ENCODE results near the gene DENND2D. TPM values are rescaled to one million over a fixed set of nuclear protein-coding genes. Genes with fewer than 3 reads are reported as not detected.
A peak's percentile ranks its signal among the peaks of the same experiment; 100 is the strongest.

The DENND2D gene
- total RNA-seq, 2 donors from 2014 or later = 103 to 118 TPM

DNA sequence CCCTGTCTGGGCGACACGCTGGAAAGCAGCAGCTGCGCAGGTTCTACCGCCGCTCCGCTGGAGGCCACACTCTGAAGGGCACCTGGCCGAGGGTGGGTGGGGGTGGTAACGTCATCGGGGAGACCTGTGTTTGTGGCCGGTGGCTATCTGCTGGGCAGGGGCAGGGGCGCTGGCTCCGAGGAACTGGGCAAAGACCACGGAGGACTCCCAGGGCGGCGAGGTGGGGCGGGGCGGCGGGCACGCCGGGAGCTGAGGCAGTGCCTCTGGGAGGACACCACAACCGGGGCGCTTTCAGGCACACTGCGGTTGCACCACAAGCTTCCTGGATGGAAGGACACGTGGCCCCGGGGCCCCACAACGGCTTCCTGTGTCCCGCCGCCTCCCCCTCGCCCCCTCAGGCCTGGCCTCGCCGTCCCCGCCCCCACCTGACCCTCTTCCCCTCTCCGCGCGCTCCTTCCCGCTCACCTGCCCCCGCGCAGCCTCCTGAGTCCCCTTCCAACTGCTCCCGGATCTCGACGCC, 3.3 kb upstream of the DENND2D start:
- peak; percentile 92 for DNase-seq (ENCODE audit: low spot score)
- Mint-ChIP-seq H3K27ac (peak overlapping the region; percentile 94 to 99), H3K4me3 (peak overlapping the region; percentile 98), H3K4me1 (ENCODE audit: low read depth in 2 of 2) (peaks cover 62 to 63% of the 10 kb centered on the region in 2 donors), H3K27me3 (no peaks in the 10 kb centered on the region), H3K36me3 (no peaks in the 10 kb centered on the region), H3K9me3 (no peaks in the 10 kb centered on the region)
- ATAC-seq = peak; percentile 78 to 82

DNA sequence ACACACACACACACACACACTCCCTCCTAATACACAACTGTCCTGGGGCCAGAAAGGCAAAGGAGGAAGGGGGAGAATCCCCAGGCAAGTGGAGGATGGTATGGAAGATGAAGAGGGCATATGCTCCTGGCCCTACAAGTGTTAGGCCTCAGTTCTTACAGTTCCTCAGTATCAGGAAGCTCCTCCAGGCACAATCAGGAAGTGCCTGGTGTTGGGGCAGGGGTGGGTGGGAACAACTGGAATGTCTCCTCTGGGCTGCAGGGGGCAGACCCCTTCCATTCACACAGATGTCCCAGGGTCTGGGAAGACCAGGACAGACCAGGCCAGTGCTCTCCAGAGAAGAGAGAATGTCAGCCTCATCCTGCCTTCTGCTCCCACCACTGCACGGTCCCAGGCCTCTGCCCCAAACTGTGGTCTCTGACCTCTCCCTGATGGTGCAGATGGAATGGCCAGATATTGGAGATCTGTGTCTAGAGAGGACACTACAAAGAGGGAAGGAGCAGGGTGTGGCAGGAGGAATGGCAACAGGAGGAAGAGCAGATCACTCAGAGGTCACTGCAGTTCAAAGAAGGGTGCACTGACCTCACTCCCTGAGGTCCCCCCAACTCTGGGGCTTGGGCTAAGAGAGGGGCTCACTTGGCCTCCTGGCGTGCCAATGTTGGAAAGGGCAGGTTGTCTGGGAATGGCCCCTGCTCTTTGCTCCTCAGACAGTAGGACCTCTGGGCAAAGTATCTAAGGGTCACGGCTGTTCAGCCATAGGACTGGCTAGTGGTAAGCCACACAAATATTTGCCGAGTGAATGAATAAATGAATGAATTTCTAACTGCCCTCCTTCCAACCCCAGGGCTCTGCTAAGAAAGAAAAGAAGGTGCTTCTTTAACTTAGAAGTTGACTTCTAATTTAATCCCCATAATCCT, 2.5 kb upstream of the DENND2D start:
- H3K36me3 Mint-ChIP-seq = peaks cover 6% of the 10 kb centered on the region
- ATAC-seq (no peak), DNase-seq (ENCODE audit: low spot score) (no peak)
- H3K9me3 Mint-ChIP-seq = no peaks in the 10 kb centered on the region
- peak overlapping the region; percentile 94 to 99 for H3K27ac Mint-ChIP-seq
- peaks cover 67 to 71% of the 10 kb centered on the region in 2 donors for H3K4me1 Mint-ChIP-seq (ENCODE audit: low read depth in 2 of 2)
- H3K4me3 Mint-ChIP-seq = peak overlapping the region; percentile 98
- no peaks in the 10 kb centered on the region for H3K27me3 Mint-ChIP-seq

DNA sequence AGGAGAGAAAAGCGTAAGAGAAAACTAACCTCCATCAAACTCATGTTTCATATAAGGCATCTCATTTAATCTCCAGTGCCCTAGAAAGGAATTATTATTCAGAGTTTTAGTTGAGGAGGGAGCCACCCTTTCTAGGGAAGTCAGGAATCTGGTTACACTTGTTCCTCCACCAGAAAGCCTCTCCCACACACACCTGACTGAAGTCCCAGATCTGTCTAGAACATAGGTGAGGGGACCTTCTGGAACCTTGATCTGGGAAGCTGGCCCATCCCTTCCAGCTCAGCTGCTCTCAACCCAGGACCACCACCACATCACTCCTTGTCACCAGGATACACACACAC, 1.9 kb upstream of the DENND2D start:
- H3K4me1 Mint-ChIP-seq (ENCODE audit: low read depth in 2 of 2) = peaks cover 70 to 77% of the 10 kb centered on the region in 2 donors

GRCh38 chr1:111201275-111202090, 1.0 kb upstream of the DENND2D start:
- ATAC-seq (no peak), DNase-seq (ENCODE audit: low spot score) (no peak)
- Mint-ChIP-seq H3K27me3 (no peaks in the 10 kb centered on the region), H3K27ac (peak overlapping the region; percentile 94 to 99), H3K36me3 (peaks cover 19% of the 10 kb centered on the region), H3K4me3 (peak overlapping the region; percentile 98), H3K4me1 (ENCODE audit: low read depth in 2 of 2) (peaks cover 79 to 84% of the 10 kb centered on the region in 2 donors), H3K9me3 (no peaks in the 10 kb centered on the region)

More for the DNA sequence above, 1.9 kb upstream of the DENND2D start:
- no peaks in the 10 kb centered on the region for H3K27me3 Mint-ChIP-seq
- H3K27ac Mint-ChIP-seq = peak overlapping the region; percentile 94 to 99
- no peak for ATAC-seq
- no peak for DNase-seq (ENCODE audit: low spot score)
- peak overlapping the region; percentile 98 for H3K4me3 Mint-ChIP-seq
- no peaks in the 10 kb centered on the region for H3K9me3 Mint-ChIP-seq
- H3K36me3 Mint-ChIP-seq = peaks cover 12% of the 10 kb centered on the region

GRCh38 chr1:111200802-111201161, 336 bp upstream of the DENND2D start:
- peak overlapping the region; percentile 94 to 99 for H3K27ac Mint-ChIP-seq
- peaks cover 79 to 84% of the 10 kb centered on the region in 2 donors for H3K4me1 Mint-ChIP-seq (ENCODE audit: low read depth in 2 of 2)
- no peak for DNase-seq (ENCODE audit: low spot score)
- H3K9me3 Mint-ChIP-seq = no peaks in the 10 kb centered on the region
- peaks cover 25% of the 10 kb centered on the region for H3K36me3 Mint-ChIP-seq
- no peaks in the 10 kb centered on the region for H3K27me3 Mint-ChIP-seq
- no peak for ATAC-seq
- H3K4me3 Mint-ChIP-seq = peak overlapping the region; percentile 98

DNA sequence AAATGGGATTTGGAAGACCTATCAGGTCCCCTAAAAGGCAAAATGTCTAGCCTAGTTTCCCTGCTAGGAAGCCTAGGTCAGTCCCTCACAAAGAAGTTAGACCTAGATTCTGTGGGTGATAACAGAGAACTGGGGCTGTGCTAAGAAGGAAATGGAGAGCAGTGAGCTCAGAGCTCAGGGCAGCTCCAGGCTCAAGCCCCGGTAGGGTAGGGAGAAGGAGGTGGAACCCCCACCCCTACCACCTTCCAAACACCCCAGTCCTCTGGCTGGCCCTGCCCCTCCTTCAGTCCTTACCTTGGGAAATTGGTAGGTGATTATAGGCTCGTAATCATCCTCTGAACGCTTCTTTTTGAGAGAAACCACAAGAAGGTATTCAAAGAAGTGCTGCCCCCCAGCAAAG, 1.1 kb downstream of the DENND2D start:
- peak overlapping the region; percentile 98 for H3K4me3 Mint-ChIP-seq
- ATAC-seq (peak in 1 of 2 donors; percentile 42), DNase-seq (ENCODE audit: low spot score) (no peak)
- peaks cover 82 to 86% of the 10 kb centered on the region in 2 donors for H3K4me1 Mint-ChIP-seq (ENCODE audit: low read depth in 2 of 2)
- peaks cover 37% of the 10 kb centered on the region for H3K36me3 Mint-ChIP-seq
- peak overlapping the region; percentile 94 to 99 for H3K27ac Mint-ChIP-seq
- no peaks in the 10 kb centered on the region for H3K9me3 Mint-ChIP-seq
- no peaks in the 10 kb centered on the region for H3K27me3 Mint-ChIP-seq

DNA sequence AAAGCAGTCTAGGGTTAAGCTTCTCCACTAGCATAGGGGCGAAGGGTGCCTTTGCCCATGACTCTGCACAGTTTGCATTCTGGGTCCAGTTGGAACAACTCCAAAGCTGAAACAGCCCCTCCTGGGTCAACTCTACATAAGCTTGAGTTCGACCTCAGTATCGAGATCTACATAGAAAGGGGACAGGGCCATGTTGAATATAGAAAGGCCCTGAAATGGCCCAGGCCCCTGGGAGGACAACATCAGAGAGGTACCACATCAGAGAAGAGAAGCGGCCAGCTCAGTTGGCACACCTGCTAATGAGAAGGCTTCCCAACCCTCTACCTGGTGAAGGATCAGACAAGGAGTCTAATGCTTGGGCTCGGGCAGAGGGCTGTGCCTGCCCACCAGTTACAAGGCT, 1.6 kb downstream of the DENND2D start:
- Mint-ChIP-seq H3K27ac (peak overlapping the region; percentile 94 to 99), H3K4me1 (ENCODE audit: low read depth in 2 of 2) (peaks cover 87 to 91% of the 10 kb centered on the region in 2 donors), H3K27me3 (no peaks in the 10 kb centered on the region), H3K4me3 (peak overlapping the region; percentile 98), H3K36me3 (peaks cover 38% of the 10 kb centered on the region), H3K9me3 (no peaks in the 10 kb centered on the region)
- ATAC-seq = no peak
- DNase-seq (ENCODE audit: low spot score) = no peak

- ATAC-seq (peak in 1 of 2 donors; percentile 51), DNase-seq (ENCODE audit: low spot score) (no peak)
- Mint-ChIP-seq H3K27me3 (no peaks in the 10 kb centered on the region), H3K27ac (peak overlapping the region; percentile 94 to 99), H3K9me3 (no peaks in the 10 kb centered on the region), H3K4me1 (ENCODE audit: low read depth in 2 of 2) (peaks cover 92 to 95% of the 10 kb centered on the region in 2 donors), H3K4me3 (peak overlapping the region; percentile 98), H3K36me3 (peaks cover 48% of the 10 kb centered on the region)
Observed at GRCh38 chr1:111197598-111198284, 2.7 kb downstream of the DENND2D start.

- Mint-ChIP-seq H3K27me3 (no peaks in the 10 kb centered on the region), H3K27ac (peak overlapping the region; percentile 94 to 99), H3K36me3 (peaks cover 53% of the 10 kb centered on the region), H3K4me3 (peak overlapping the region; percentile 98), H3K4me1 (ENCODE audit: low read depth in 2 of 2) (peaks cover 92 to 95% of the 10 kb centered on the region in 2 donors), H3K9me3 (no peaks in the 10 kb centered on the region)
- no peak for DNase-seq (ENCODE audit: low spot score)
- no peak for ATAC-seq
Observed at GRCh38 chr1:111196213-111196612, 4.2 kb downstream of the DENND2D start.

DNA sequence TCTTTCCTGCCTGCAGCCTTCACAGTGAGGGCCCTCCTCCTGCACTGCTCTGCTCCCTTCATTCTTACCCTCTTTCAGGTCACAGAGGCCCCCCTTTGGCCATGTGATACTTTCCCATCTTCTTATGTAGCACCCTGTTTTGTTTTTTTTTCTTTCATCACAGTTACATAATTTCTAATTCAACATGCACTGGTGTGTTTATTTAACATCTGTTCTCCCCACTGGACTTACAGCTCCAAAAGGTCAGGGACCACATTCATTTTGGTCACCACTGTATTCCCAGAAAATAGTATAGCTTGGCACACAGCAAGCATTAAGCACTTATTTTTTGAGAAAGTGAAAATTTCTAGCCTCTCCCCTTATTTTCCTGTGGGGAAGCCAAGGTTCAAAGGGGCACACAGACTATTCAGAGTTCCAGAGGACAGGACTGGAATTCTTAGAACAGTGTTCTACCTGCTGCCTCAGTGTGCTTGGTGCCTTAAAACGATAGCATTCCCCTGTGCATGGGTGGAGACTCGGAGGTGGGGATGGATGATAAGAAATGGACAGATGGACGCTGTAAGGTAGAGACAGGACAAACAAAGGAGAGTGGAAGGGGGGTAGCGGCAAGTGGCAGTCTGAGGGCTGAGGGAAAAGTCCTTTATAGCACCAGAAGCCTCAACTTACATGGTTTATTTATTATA, 5.3 kb downstream of the DENND2D start:
- Mint-ChIP-seq H3K4me1 (ENCODE audit: low read depth in 2 of 2) (peaks cover 92 to 95% of the 10 kb centered on the region in 2 donors), H3K9me3 (no peaks in the 10 kb centered on the region), H3K4me3 (peak overlapping the region; percentile 98), H3K27ac (peak overlapping the region; percentile 94 to 99), H3K36me3 (peaks cover 62% of the 10 kb centered on the region), H3K27me3 (no peaks in the 10 kb centered on the region)
- no peak for DNase-seq (ENCODE audit: low spot score)
- no peak for ATAC-seq

DNA sequence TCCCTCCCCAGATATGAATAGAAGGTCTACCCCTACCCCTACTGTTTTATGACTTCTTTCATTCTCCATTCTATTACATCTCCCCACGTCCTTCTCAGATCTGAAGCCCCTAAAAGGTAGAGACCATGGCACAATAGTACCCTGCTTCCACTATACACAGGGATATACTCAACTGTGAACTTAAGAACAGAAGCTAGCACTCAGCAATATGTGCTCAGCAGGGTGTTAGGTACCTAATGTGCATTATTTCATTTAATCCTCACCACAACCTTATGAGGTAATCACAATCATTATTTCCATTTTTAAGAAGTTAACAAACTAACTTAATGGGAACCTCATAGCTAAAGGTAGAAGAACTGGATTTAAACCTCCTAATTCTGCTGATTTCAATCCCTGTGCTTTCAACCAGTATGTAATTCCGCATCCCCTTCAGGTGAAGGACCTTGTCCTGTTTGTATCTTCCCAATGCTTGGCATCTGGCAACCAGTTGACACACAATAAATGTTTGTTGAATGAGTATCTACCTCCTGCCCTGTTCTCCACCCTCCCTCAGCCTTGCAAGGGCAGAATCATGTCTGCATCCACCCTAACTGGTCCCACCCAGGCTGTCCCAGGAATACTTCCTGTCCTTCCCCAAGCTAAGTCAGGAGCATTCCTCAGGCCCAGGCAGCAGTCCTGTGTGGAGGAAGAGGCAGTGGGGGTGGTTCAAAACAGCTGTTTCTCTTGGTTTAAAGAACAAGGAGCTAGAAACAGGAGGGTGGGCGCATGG, 6.5 kb downstream of the DENND2D start:
- no peak for DNase-seq (ENCODE audit: low spot score)

More for the DNA sequence above, 6.5 kb downstream of the DENND2D start:
- Mint-ChIP-seq H3K4me1 (ENCODE audit: low read depth in 2 of 2) (peaks cover 98 to 99% of the 10 kb centered on the region in 2 donors), H3K4me3 (peak overlapping the region; percentile 98), H3K9me3 (no peaks in the 10 kb centered on the region), H3K27me3 (no peaks in the 10 kb centered on the region), H3K36me3 (peaks cover 72% of the 10 kb centered on the region), H3K27ac (peak overlapping the region; percentile 94 to 99)
- peak in 1 of 2 donors; percentile 55 for ATAC-seq

Measured in natural killer cell treated with Interleukin-12 subunit alpha and Interleukin-12 subunit beta and Interleukin-15 and Interleukin-18, amount 100 ng/mL, for 72 hours (primary cell).